ENCODE results near the gene CHAF1A.

Gene CHAF1A

GRCh38 chr19:4401769-4402170 lies 670 bp upstream of the CHAF1A start:
- DNase-seq (ENCODE audit: low read depth): no peak
- TF ChIP-seq CTCF (conservative IDR thresholded peaks at IDR 0.05; ENCODE audit: low read depth, low read length): no peak
- H3K4me3 ChIP-seq (ENCODE audit: low read length): peak overlapping the region; percentile 54

DNA sequence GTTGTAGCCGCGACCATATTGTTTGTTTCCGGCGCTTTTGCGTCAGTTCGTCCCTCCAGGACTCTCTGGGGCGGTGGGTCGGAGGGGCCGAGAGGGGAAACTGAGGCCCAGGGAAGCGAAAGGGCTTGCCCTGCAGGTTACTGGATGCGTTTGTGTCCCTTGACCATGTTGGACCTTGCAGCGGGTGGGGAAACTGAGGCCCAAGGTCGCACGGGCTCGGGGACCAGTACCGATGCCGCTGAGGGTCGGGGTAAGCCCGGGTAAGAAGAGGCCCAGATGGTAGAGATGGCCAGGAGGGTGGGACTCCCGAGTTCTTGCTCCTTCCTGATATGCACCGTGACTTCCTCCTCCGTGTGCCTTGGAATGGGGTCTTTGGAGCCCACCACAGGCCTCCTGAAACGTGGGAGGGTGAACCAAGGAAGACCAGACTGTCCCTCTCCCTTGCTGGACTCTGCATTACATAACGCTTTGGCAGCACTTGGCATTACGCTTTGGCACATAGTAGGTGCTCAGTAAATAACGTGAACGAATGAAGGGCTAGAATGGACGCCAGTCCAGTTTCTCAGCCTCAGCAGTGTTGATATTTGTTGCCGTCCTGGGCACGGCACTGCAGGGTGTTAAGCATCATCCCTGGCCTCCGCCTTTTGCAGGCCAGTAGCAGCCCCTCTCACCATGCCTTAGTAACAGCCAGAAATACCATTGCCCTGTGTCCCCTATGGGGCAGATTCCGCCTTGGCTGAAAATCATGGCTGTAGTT lies 743 bp downstream of the CHAF1A start:
- no peak for TF ChIP-seq CTCF (conservative IDR thresholded peaks at IDR 0.05; ENCODE audit: low read depth, low read length)
- H3K4me3 ChIP-seq (ENCODE audit: low read length): peak overlapping the region; percentile 88
- no peak for DNase-seq (ENCODE audit: low read depth)

- DNase-seq (ENCODE audit: low read depth): no peak
- no peak overlapping the region for H3K4me3 ChIP-seq (ENCODE audit: low read length)
- TF ChIP-seq CTCF (conservative IDR thresholded peaks at IDR 0.05; ENCODE audit: low read depth, low read length): no peak
Observed at GRCh38 chr19:4405977-4406376, 3.5 kb downstream of the CHAF1A start.

- TF ChIP-seq CTCF (conservative IDR thresholded peaks at IDR 0.05; ENCODE audit: low read depth, low read length): no peak
- DNase-seq (ENCODE audit: low read depth): no peak
Observed at GRCh38 chr19:4406626-4407025, 4.2 kb downstream of the CHAF1A start.

DNA sequence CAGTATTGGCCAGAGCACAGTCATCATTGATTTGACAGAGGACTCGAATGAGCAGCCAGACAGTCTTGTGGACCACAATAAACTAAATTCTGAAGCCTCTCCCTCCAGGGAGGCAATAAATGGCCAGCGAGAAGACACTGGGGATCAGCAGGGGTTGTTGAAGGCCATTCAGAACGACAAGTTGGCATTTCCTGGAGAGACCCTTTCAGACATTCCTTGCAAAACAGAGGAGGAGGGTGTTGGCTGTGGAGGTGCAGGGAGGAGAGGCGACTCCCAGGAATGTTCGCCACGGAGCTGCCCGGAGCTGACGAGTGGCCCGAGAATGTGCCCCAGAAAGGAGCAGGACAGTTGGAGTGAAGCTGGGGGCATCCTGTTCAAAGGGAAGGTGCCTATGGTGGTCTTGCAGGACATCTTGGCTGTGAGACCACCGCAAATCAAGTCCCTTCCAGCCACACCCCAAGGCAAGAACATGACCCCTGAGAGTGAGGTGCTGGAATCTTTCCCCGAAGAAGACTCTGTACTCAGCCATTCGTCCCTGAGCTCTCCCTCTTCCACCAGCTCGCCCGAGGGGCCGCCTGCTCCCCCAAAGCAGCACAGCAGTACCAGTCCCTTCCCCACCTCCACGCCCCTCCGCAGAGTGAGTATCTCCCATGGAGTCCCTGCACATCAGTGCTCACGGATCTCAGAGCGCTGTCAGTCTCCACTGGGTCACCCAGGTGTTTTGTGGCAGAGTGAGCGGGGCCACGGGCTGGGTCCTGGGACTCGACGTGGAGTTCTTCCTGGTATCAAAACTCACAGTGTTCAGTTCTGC lies 6.9 kb downstream of the CHAF1A start:
- TF ChIP-seq CTCF (conservative IDR thresholded peaks at IDR 0.05; ENCODE audit: low read depth, low read length): no peak
- H3K4me3 ChIP-seq (ENCODE audit: low read length): no peak overlapping the region
- DNase-seq (ENCODE audit: low read depth): no peak

More at GRCh38 chr19:4406626-4407025, 4.2 kb downstream of the CHAF1A start:
- H3K4me3 ChIP-seq (ENCODE audit: low read length): no peak overlapping the region

DNA sequence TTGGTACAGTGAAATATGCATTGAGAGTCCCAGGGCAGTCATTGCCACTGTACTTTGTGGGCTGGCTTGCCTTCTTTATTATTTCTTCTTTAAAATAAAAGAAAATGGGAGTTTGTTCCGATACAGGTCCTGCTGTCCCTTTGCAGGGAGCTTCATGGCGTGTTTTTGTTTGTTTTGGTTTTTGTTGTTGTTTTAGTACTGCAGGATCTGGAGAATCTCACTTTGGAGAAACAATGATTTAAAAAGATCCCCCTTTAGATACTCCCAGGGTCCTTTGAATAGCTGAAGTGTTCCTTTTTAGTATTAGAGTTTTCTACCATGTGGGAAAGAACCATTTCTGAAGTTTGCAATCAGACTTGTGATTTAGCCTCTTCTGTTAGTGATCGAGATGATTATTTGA lies 11.1 kb downstream of the CHAF1A start:
- no peak for TF ChIP-seq CTCF (conservative IDR thresholded peaks at IDR 0.05; ENCODE audit: low read depth, low read length)
- DNase-seq (ENCODE audit: low read depth): no peak
- H3K4me3 ChIP-seq (ENCODE audit: low read length): no peak overlapping the region

Measured in retinal pigment epithelial cell (primary cell).